MM.1S (cell line): ENCODE measurements around the gene SEPTIN5.

Source experiments
- EZH2 ChIP-seq: fragments of 300-600 bp; sonication (generic); optimal IDR thresholded peaks from 2 replicates; pipeline ENCODE3; 2017; ENCODE audit warnings: low read depth, mild to moderate bottlenecking, antibody characterized with exemption, low read length, mixed read lengths
- EZH2phosphoT487 ChIP-seq: fragments of 300-600 bp; sonication (generic); IDR thresholded peaks from 2 replicates; pipeline ENCODE4 v1.6.1; 2018; ENCODE audit warnings: antibody characterized with exemption, low read length
- TF ChIP-seq, protein P1 (sequence below): fragments of 300-600 bp; sonication (generic); IDR thresholded peaks from 2 replicates; pipeline ENCODE4 v1.5.1; 2016; ENCODE audit warnings: antibody characterized with exemption, low read length, mixed read lengths

GRCh38 chr22:19668748-19669147 lies 45.6 kb upstream of the SEPTIN5 start:
- TF ChIP-seq, protein P1, sequence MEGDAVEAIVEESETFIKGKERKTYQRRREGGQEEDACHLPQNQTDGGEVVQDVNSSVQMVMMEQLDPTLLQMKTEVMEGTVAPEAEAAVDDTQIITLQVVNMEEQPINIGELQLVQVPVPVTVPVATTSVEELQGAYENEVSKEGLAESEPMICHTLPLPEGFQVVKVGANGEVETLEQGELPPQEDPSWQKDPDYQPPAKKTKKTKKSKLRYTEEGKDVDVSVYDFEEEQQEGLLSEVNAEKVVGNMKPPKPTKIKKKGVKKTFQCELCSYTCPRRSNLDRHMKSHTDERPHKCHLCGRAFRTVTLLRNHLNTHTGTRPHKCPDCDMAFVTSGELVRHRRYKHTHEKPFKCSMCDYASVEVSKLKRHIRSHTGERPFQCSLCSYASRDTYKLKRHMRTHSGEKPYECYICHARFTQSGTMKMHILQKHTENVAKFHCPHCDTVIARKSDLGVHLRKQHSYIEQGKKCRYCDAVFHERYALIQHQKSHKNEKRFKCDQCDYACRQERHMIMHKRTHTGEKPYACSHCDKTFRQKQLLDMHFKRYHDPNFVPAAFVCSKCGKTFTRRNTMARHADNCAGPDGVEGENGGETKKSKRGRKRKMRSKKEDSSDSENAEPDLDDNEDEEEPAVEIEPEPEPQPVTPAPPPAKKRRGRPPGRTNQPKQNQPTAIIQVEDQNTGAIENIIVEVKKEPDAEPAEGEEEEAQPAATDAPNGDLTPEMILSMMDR = no peak
- no peak for TF ChIP-seq EZH2
- no peak for TF ChIP-seq EZH2phosphoT487
